ENCODE measurements around the gene KIF20B. TPM values are rescaled to one million over a fixed set of nuclear protein-coding genes. Genes with fewer than 3 reads are reported as not detected.

Gene KIF20B
- total RNA-seq, 1 donor from 2014 or later, result 7.2 TPM

- H3K27ac Mint-ChIP-seq (ENCODE audit: unreplicated experiment), result no peak overlapping the region
- TF ChIP-seq, protein P1, sequence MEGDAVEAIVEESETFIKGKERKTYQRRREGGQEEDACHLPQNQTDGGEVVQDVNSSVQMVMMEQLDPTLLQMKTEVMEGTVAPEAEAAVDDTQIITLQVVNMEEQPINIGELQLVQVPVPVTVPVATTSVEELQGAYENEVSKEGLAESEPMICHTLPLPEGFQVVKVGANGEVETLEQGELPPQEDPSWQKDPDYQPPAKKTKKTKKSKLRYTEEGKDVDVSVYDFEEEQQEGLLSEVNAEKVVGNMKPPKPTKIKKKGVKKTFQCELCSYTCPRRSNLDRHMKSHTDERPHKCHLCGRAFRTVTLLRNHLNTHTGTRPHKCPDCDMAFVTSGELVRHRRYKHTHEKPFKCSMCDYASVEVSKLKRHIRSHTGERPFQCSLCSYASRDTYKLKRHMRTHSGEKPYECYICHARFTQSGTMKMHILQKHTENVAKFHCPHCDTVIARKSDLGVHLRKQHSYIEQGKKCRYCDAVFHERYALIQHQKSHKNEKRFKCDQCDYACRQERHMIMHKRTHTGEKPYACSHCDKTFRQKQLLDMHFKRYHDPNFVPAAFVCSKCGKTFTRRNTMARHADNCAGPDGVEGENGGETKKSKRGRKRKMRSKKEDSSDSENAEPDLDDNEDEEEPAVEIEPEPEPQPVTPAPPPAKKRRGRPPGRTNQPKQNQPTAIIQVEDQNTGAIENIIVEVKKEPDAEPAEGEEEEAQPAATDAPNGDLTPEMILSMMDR (IDR thresholded peaks at IDR 0.05), result no peak
- H3K9me3 Mint-ChIP-seq (ENCODE audit: low read depth), result no peaks in the 10 kb centered on the region
- no peak for DNase-seq (ENCODE audit: low spot score)
- H3K4me3 Mint-ChIP-seq (ENCODE audit: unreplicated experiment), result no peak overlapping the region
- peaks cover 4% of the 10 kb centered on the region for H3K4me1 Mint-ChIP-seq (ENCODE audit: low read depth)
- no peaks in the 10 kb centered on the region for H3K36me3 Mint-ChIP-seq (ENCODE audit: low read depth)
- no peaks in the 10 kb centered on the region for H3K27me3 Mint-ChIP-seq (ENCODE audit: low read depth)
Observed at GRCh38 chr10:89665302-89665701, 36.1 kb upstream of the KIF20B start.

- Mint-ChIP-seq H3K4me3 (ENCODE audit: unreplicated experiment) (no peak overlapping the region), H3K9me3 (ENCODE audit: low read depth) (no peaks in the 10 kb centered on the region), H3K27me3 (ENCODE audit: low read depth) (no peaks in the 10 kb centered on the region), H3K36me3 (ENCODE audit: low read depth) (no peaks in the 10 kb centered on the region), H3K27ac (ENCODE audit: unreplicated experiment) (no peak overlapping the region), H3K4me1 (ENCODE audit: low read depth) (peaks cover 12% of the 10 kb centered on the region)
- TF ChIP-seq, protein P1 (IDR thresholded peaks at IDR 0.05), result no peak
- DNase-seq (ENCODE audit: low spot score), result no peak
Observed at GRCh38 chr10:89666138-89666537, 35.3 kb upstream of the KIF20B start.

DNA sequence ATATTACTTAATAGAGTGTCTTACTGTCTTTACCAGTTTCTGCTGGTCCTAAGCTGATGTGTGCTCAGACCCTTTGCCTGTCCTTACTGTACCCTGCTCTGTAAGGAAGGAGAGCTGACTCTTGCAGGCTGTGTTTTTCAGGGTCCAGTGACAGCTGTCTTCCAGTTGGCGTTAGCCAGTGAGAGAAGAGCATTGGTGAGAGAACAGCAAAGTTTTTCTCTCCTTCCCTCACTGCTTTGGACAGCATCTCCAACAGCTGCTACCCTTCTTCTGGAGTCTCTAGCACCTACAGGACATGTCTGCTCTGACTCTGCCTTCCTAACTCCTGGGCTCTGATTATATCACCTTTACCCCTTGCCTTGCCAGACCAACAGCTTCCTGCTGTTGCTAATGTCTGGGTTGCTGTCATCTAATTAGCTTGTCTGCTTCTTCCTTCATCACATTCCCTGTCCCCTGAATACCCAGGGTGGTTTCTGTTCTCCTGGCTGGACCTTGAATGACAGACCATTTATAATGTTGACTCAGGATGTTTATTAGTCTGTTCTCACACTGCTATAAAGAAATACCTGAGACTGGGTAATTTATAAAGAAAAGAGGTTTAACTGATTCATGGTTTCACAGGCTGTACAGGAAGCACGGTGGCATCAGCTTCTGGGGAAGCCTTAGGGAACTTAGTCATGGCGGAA is 32.9 kb upstream of the KIF20B start:
- H3K27me3 Mint-ChIP-seq (ENCODE audit: low read depth), result no peaks in the 10 kb centered on the region
- H3K36me3 Mint-ChIP-seq (ENCODE audit: low read depth), result no peaks in the 10 kb centered on the region
- H3K27ac Mint-ChIP-seq (ENCODE audit: unreplicated experiment), result no peak overlapping the region
- no peak for DNase-seq (ENCODE audit: low spot score)
- H3K4me3 Mint-ChIP-seq (ENCODE audit: unreplicated experiment), result no peak overlapping the region
- TF ChIP-seq, protein P1 (IDR thresholded peaks at IDR 0.05), result no peak
- H3K9me3 Mint-ChIP-seq (ENCODE audit: low read depth), result no peaks in the 10 kb centered on the region
- H3K4me1 Mint-ChIP-seq (ENCODE audit: low read depth), result peaks cover 11% of the 10 kb centered on the region

DNA sequence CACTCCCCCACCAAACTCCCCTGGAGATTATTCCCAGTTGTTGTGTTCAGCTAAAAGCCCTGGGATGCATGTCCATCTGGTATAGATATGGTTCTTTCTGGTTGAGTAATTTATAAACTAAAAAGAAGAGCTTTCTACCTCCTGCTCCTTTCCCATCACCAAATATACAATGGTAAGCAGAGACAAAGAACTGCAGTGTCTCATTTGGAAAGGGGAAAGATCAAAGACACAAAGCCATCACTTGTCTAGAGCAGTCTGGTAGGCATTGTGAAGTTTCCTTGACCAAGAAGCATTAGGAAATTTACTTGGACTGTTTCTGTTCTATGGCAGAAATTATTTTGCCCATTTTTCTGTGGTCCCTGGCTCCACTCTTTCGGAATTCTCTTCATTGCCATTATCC is 31.4 kb upstream of the KIF20B start:
- Mint-ChIP-seq H3K4me1 (ENCODE audit: low read depth) (peaks cover 11% of the 10 kb centered on the region), H3K27me3 (ENCODE audit: low read depth) (no peaks in the 10 kb centered on the region), H3K36me3 (ENCODE audit: low read depth) (no peaks in the 10 kb centered on the region), H3K27ac (ENCODE audit: unreplicated experiment) (no peak overlapping the region), H3K4me3 (ENCODE audit: unreplicated experiment) (no peak overlapping the region), H3K9me3 (ENCODE audit: low read depth) (no peaks in the 10 kb centered on the region)
- no peak for DNase-seq (ENCODE audit: low spot score)
- TF ChIP-seq, protein P1 (IDR thresholded peaks at IDR 0.05), result no peak

DNA sequence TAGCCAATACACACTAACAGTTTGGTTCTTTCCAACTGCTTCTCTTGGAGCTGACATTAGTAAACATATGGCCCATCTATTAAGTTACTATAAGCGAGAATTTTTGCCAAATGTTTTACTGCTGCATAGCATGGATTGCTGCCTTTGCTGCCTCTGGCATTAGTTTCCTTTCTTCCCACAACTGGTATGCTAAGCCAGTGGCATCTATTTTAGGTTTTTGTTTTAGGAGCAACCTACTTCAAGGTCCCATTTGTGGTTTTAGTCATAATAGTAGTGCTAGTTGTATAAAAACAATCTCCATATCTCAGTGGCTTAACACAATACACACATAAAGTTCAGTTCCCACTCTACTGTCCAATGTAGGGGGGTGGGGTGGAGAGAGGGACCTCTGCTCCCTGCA is 30.5 kb upstream of the KIF20B start:
- DNase-seq (ENCODE audit: low spot score), result no peak
- TF ChIP-seq, protein P1 (IDR thresholded peaks at IDR 0.05), result no peak
- Mint-ChIP-seq H3K27ac (ENCODE audit: unreplicated experiment) (no peak overlapping the region), H3K36me3 (ENCODE audit: low read depth) (no peaks in the 10 kb centered on the region), H3K9me3 (ENCODE audit: low read depth) (no peaks in the 10 kb centered on the region), H3K4me3 (ENCODE audit: unreplicated experiment) (no peak overlapping the region), H3K27me3 (ENCODE audit: low read depth) (no peaks in the 10 kb centered on the region), H3K4me1 (ENCODE audit: low read depth) (peaks cover 11% of the 10 kb centered on the region)
